Stomach smooth muscle (tissue), 2 donors: ENCODE measurements around the gene ALDOC.

Experiments used
- H3K27ac ChIP-seq: one replicate; pipeline ENCODE4 v1.7.0; 2013; ENCODE audit warnings: mild to moderate bottlenecking, low read length, inconsistent platforms
- H3K27me3 ChIP-seq, 2 donors: one replicate each; pipeline ENCODE4 v1.7.0; 2013; ENCODE audit warnings: low read length in 2 of 2; ENCODE audit not compliant: insufficient read depth in 2 of 2, control insufficient read depth in 1 of 2
- H3K36me3 ChIP-seq, 2 donors: one replicate each; pipeline ENCODE4 v1.7.0; 2013; ENCODE audit warnings: low read length in 2 of 2; ENCODE audit not compliant: control insufficient read depth in 2 of 2, insufficient read depth in 2 of 2
- H3K4me1 ChIP-seq: one replicate; pipeline ENCODE4 v1.7.0; 2013; ENCODE audit warnings: low read length; ENCODE audit not compliant: control insufficient read depth, insufficient read depth
- H3K4me3 ChIP-seq, 2 donors: one replicate each; pipeline ENCODE4 v1.7.0; 2013; ENCODE audit warnings: low read length in 2 of 2
- H3K9ac ChIP-seq, 2 donors: one replicate each; pipeline ENCODE4 v1.7.0; 2013; ENCODE audit warnings: low read length in 2 of 2, mild to moderate bottlenecking in 1 of 2
- H3K9me3 ChIP-seq, 2 donors: one replicate each; pipeline ENCODE4 v1.7.0; 2013; ENCODE audit warnings: low read length in 2 of 2; ENCODE audit not compliant: control insufficient read depth in 2 of 2
- donor health status: healthy.
- donor health status: Pancreatic carcinoma.

The ALDOC gene

GRCh38 chr17:28576758-28577465, at the start of gene ALDOC:
Gene ALDOC, minus strand, starts transcription at chr17:28576895. Its CDS starts 1,363 bp downstream, at chr17:28575532.
- Histone ChIP-seq H3K36me3 (no peaks in the 10 kb centered on the region), H3K4me3 (peak within 1 kb of the TSS; percentile 60 to 72), H3K27ac (no peak within 1 kb of the TSS), H3K9ac (peak within 1 kb of the TSS in 1 of 2 donors; percentile 23), H3K4me1 (peaks cover 20% of the 10 kb centered on the region), H3K27me3 (no peaks in the 10 kb centered on the region), H3K9me3 (no peaks in the 10 kb centered on the region)

GRCh38 chr17:28624148-28624547, 47.5 kb upstream of the ALDOC start:
- H3K27ac ChIP-seq: no peak overlapping the region
- no peaks in the 10 kb centered on the region for H3K4me1 ChIP-seq
- no peaks in the 10 kb centered on the region for H3K9me3 ChIP-seq

GRCh38 chr17:28623696-28624095, 47.0 kb upstream of the ALDOC start:
- H3K36me3 ChIP-seq: peaks cover 59 to 66% of the 10 kb centered on the region in 2 donors
- no peaks in the 10 kb centered on the region for H3K27me3 ChIP-seq
- H3K4me1 ChIP-seq: no peaks in the 10 kb centered on the region
- no peak overlapping the region for H3K9ac ChIP-seq
- no peaks in the 10 kb centered on the region for H3K9me3 ChIP-seq
- H3K4me3 ChIP-seq: no peak overlapping the region
- no peak overlapping the region for H3K27ac ChIP-seq

More at GRCh38 chr17:28624148-28624547, 47.5 kb upstream of the ALDOC start:
- Histone ChIP-seq H3K27me3 (no peaks in the 10 kb centered on the region), H3K9ac (no peak overlapping the region), H3K36me3 (peaks cover 55 to 61% of the 10 kb centered on the region in 2 donors), H3K4me3 (no peak overlapping the region)

- peaks cover 58 to 64% of the 10 kb centered on the region in 2 donors for H3K36me3 ChIP-seq
- H3K4me1 ChIP-seq: no peaks in the 10 kb centered on the region
- H3K9ac ChIP-seq: no peak overlapping the region
Measured at GRCh38 chr17:28622186-28622585, 45.5 kb upstream of the ALDOC start.

GRCh38 chr17:28620010-28620409, 43.3 kb upstream of the ALDOC start:
- H3K27me3 ChIP-seq: no peaks in the 10 kb centered on the region
- no peak overlapping the region for H3K27ac ChIP-seq
- no peak overlapping the region for H3K9ac ChIP-seq
- peaks cover 75 to 77% of the 10 kb centered on the region in 2 donors for H3K36me3 ChIP-seq
- no peaks in the 10 kb centered on the region for H3K4me1 ChIP-seq
- H3K4me3 ChIP-seq: no peak overlapping the region
- H3K9me3 ChIP-seq: no peaks in the 10 kb centered on the region

More at GRCh38 chr17:28622186-28622585, 45.5 kb upstream of the ALDOC start:
- no peak overlapping the region for H3K4me3 ChIP-seq
- no peak overlapping the region for H3K27ac ChIP-seq
- H3K9me3 ChIP-seq: no peaks in the 10 kb centered on the region
- H3K27me3 ChIP-seq: no peaks in the 10 kb centered on the region

GRCh38 chr17:28618464-28618863, 41.8 kb upstream of the ALDOC start:
- H3K9ac ChIP-seq: no peak overlapping the region
- no peaks in the 10 kb centered on the region for H3K4me1 ChIP-seq
- no peak overlapping the region for H3K4me3 ChIP-seq
- H3K27me3 ChIP-seq: no peaks in the 10 kb centered on the region
- no peak overlapping the region for H3K27ac ChIP-seq
- H3K9me3 ChIP-seq: no peaks in the 10 kb centered on the region
- peaks cover 70 to 72% of the 10 kb centered on the region in 2 donors for H3K36me3 ChIP-seq

- no peaks in the 10 kb centered on the region for H3K27me3 ChIP-seq
- H3K27ac ChIP-seq: no peak overlapping the region
- H3K36me3 ChIP-seq: peaks cover 54 to 60% of the 10 kb centered on the region in 2 donors
- H3K4me1 ChIP-seq: no peaks in the 10 kb centered on the region
- H3K4me3 ChIP-seq: no peak overlapping the region
- no peaks in the 10 kb centered on the region for H3K9me3 ChIP-seq
- no peak overlapping the region for H3K9ac ChIP-seq
Measured at GRCh38 chr17:28616281-28616680, 39.6 kb upstream of the ALDOC start.

- H3K9ac ChIP-seq: no peak overlapping the region
- H3K9me3 ChIP-seq: no peaks in the 10 kb centered on the region
- peaks cover 47 to 55% of the 10 kb centered on the region in 2 donors for H3K36me3 ChIP-seq
- no peaks in the 10 kb centered on the region for H3K4me1 ChIP-seq
- H3K4me3 ChIP-seq: no peak overlapping the region
- H3K27ac ChIP-seq: no peak overlapping the region
- H3K27me3 ChIP-seq: no peaks in the 10 kb centered on the region
Measured at GRCh38 chr17:28615260-28615940, 38.7 kb upstream of the ALDOC start.

GRCh38 chr17:28613931-28614381, 37.3 kb upstream of the ALDOC start, which contains the start of gene RSKR:
Gene RSKR, minus strand, starts transcription at chr17:28614185. Its CDS starts 24 bp downstream, at chr17:28614161.
- H3K9ac ChIP-seq: peak within 1 kb of the TSS in 1 of 2 donors; percentile 7
- no peak within 1 kb of the TSS for H3K27ac ChIP-seq
- no peaks in the 10 kb centered on the region for H3K27me3 ChIP-seq
- H3K9me3 ChIP-seq: no peaks in the 10 kb centered on the region
- no peak within 1 kb of the TSS for H3K4me3 ChIP-seq
- peaks cover 34 to 41% of the 10 kb centered on the region in 2 donors for H3K36me3 ChIP-seq
- no peaks in the 10 kb centered on the region for H3K4me1 ChIP-seq

- Histone ChIP-seq H3K4me3 (no peak overlapping the region), H3K9ac (peak overlapping the region in 1 of 2 donors; percentile 7), H3K4me1 (no peaks in the 10 kb centered on the region), H3K9me3 (no peaks in the 10 kb centered on the region), H3K27ac (no peak overlapping the region), H3K27me3 (no peaks in the 10 kb centered on the region), H3K36me3 (peaks cover 30 to 35% of the 10 kb centered on the region in 2 donors)
Measured at GRCh38 chr17:28612936-28613872, 36.5 kb upstream of the ALDOC start.
